Kidney glomerular epithelial cell (primary cell): ENCODE results near the gene METTL1.
"Not testable (repeated sequence)": the region's sequence is repeated elsewhere in the genome, so short reads cannot be mapped to it uniquely, and the experiment has no call there.

Source experiments
- DNase-seq: peaks from one replicate; lab custom pipeline; 2025; lab: John Stamatoyannopoulos, UW

Gene METTL1

DNA sequence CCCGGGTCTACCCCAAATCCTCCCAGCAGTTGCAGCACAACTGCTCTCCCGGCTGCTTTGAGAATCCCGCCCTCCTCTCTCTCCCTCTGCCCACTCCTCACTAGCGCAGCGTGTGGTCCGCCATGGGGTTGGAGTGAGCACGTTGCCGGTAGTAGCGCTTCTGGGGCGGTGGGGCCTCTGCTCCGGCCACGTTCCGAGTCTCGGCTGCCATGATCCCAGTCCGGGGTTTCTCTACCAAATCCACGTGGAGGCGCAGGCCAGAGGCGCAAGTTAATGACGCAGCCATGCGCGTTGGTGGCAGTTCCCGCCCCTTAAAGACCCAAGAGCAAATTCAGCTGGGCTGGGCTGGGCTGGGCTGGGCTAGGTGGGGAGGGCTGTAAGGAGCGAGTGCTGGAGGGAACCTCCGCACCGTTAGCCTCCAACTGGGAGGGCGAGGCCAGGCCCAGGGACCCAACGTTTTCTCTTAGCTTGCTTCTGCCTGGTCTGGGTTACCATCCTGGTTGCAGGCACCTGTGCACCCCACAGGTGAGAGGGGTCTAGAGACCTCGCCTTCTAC is at the start of gene METTL1:
Gene METTL1 (minus strand): TSS at position 233 of the 556 bp plus-strand sequence. CDS start 22 bp downstream, at position 211.
- DNase-seq: peak; percentile 91

DNA sequence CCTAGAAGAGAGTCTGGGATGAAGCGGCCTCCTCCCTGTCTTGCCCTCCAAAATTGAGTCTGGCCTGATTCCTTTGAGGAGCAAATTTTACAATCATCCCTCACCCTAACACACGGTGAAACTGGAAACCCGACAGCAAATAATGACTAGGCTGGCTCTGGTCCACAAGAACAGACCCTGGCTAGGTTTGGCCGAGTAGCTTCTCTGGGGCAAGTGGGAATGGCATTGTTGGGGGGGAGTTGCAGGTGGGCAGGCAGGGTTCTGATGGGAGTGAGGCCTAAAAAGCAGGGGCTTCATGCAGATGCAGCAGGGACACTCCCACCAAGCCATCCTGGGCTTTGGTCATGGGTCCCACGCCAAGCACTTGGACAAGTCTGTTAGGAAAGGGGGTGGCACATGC is 49.1 kb upstream of the METTL1 start:
- not testable (repeated sequence) for DNase-seq

DNA sequence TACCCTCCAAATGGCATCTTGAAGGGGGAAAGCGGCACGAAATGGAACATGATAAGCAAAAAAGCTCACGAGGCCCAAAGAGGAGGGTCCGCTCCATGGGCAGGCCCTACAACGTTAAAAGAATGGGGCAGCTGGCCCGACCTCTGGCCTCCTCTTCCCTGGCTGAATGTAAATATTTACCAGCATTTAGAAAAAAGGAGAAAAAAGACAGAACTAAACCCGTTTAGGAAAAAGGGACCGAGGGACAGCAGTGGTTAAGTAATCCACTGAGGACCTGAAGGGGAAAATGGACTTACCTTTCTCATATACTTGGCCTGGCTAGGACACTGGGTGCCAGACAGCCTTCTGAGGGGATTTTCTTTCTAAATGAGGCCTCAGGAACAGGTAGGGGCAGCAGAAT is 48.2 kb upstream of the METTL1 start:
- not testable (repeated sequence) for DNase-seq

- not testable (repeated sequence) for DNase-seq
Measured at GRCh38 chr12:57817990-57818331, 46.1 kb upstream of the METTL1 start.

DNA sequence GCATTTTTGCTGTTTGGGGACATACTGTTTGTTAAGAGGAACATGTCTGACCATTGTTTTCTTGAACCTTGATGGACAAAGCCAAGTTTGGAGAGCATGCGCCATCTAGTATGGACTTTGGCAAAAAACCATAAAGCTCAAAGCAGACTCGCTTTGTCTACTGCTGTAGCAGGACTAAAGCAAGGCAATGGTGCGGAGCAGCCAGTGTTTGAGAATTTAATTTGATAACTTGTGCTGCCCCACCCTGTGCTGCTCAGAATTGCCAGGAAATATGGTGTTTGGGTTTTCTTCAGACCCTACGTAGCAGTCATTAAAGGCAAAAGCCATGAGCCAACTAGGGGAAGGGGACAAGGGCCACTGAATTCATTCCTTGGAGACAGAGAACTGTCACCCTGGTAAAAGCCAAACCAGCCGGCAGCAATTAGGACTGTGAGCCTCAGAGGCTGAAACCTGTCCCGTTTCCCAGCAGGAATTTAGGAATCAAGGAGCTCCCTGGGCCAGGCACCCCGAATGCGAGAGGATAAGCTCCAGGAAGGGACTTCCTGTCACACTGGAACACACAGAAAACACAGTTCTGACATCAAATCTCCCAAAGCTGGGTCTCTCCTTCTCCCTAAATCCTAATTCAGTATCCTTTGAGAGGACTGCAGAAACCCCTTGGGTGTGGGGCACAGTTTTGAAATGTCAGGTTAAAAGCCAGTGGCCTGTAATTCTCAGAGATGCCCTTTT is 45.5 kb upstream of the METTL1 start:
- DNase-seq: no peak

DNA sequence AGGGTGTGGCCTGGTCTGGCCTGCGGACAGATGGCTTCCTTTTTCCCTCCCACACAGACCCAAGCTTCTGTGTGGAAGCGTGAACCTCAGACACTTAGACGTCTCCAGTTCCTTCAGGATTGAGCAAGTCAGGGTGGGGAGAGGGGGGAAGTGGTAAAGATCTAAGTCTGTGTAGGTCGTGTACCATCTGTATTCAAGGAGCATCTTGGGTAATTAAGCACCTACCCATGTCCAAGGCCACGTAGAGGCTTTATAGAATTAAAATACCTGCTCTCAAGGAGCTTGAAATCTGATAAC is 44.9 kb upstream of the METTL1 start:
- DNase-seq: no peak

GRCh38 chr12:57816001-57816854 is 44.3 kb upstream of the METTL1 start:
- no peak for DNase-seq

- DNase-seq: no peak
Measured at GRCh38 chr12:57815177-57816000, 43.5 kb upstream of the METTL1 start.

DNA sequence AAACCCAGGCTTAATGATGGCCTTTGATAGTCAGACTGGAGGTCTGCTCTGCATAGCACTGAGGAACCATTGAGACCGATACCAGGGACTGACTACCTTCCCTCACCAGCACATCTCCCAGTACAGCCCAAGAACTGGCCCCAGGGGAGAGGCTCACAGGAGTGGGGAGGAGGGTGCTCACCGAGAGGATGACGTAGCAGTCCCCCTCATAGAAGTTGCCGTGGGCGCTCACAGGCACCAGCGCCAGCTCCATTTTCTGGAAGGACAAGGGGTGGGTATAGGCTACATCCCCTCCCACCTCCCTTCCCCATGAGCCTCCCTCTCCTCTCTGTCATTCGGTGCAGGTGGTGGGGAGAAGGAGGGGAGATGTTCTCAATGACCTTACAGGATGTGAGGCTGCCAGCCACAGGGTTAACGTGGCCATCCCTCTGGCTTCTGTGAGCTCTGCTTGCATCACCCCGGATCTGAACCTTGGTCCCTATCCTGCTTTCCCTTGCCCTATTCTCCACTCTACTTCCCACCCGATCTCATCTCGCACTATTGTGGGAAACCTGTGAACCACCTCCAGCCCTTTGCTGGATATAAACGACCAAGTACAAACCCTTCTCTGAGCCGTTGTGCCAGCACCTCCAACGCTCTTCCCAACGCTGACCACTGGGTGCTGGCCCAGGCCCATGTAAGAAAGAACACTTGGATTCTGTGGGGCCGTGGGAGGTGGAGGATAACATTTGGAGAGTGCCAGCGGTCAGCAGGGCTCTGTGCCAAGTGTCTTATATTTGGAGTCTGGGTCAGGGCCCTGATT is 42.3 kb upstream of the METTL1 start:
- no peak for DNase-seq

DNA sequence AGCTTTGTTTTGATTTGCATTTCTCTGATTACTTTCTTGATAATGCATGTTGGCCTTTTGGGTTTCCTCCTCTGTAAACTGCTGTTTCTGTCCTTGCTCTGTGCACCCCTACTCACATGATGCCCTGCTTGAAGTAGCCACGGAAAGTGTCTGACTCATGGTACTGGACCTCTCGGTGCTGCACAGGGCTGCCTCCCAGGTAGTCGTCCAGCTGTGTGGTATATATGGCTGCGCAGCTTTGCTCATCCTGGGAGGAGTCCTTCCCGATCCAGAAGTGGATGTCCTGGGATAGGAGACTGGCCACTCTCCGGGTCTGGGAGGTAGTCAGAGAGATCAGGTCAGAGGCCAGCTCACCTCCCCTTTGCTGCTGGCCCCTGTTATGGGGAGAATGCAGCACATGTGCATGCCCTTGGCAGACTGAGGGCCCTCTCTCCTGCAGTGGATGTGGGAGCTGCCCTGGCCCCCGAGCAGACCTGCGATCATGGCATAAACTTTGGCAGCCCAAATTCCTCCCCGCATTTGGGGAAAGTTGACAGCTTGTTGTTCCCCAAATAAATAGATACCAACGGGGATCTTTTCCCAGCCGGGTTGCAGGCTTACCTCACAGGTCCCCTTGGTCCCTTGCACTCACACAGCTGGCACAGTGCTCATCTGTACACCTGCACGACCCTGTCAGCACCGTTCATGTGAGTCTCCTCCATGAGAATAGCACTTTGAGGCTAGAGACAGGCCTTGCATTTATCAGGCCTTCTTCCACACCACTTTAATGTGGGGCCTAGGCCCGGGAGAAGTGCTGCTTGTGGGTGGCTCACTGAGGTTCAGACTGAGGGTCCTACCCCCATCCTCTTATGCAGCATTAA is 41.4 kb upstream of the METTL1 start:
- no peak for DNase-seq

DNA sequence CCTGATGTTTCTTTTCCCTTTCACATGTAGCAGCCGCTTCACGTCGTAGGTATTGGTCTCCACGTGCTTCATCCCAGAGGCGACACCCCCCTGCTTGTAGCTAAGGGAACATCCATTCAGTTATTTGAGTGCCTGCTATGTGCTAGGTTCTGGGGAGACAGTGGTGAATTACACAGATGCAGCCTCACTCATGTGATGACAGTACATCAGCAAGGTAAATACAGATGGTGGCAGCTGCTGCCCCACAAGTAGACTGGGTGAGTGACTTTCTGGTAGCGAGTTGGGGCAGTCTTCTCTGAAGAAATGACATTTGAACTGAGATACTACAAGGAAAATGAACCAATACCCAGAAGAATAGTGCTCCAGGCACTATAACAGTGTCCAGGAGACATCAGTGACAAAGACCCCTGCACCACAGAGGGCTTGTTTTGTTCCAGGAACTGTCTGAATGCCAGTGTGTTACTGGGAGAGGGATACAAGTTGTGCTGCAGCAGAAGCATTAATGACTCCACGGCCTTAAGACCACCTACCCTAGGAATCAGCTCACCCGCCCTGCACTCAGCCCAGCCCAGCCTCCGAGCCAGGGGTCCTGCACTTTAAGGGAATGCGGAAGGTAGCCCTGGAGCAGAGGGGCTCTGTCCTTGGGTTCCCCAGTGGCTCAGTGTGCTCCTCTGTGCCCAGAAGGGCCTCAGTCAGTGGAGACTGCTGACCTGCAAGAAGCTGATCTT is 39.3 kb upstream of the METTL1 start:
- no peak for DNase-seq

DNA sequence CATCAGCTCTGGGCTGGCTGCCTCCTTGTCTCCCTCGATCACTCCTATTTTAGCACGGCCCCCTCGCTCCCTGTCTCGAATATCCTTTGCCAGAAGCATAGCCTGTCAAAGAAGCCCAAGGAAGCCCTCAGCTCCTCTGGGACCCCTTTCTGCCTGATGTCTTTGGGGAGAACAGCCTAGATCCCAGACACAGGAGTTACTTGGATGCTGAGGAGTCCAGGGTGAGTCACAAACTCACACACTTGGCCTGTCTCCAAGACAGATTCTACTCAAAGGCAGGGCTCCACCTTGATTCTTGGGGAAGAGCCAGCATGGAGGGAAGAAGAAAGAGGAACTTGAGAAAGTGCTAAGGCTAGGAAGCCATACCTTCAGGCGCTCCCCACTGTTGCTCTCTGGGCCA is 38.5 kb upstream of the METTL1 start:
- DNase-seq: peak; percentile 18

- no peak for DNase-seq
Measured at GRCh38 chr12:57809425-57809824, 37.5 kb upstream of the METTL1 start.

DNA sequence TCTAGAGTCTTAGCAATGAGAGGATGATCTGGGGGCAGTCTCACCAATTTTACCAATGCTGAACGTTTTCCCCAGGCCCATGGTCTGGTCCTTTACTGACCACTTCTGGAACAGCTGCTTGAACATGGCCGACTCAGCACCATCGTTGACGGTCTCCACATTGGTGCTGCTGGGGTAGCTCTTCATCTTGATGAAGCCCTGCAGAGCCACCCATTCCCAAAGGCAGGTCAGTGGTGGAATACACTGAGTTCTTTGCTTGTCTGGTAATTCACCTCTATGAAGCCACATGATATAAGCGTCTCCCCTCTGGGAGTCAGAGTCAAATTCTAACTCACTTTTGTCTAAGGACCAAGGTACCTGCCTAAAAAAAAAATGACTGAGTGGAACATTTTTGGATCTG is 36.4 kb upstream of the METTL1 start:
- DNase-seq: no peak

DNA sequence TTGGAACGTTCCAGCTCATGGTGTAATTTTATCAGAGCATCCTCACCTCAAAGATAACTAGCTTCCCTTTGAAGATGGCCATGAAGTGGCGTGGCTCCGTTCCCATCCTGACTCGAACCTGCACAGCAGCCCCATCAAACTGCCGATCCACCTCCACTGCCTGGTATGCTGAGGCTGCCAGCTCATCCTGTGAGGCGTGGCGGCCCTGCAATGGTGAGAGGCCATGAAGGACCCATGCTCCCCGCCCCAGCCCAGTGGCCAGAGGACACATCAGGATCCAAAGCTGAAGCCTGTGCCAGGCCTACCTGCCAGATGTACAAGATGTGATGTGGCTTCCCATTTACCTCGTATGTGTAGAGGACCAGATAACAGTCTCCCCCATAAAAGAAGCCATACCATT is 35.4 kb upstream of the METTL1 start:
- no peak for DNase-seq

GRCh38 chr12:57806677-57807076 is 34.8 kb upstream of the METTL1 start:
- no peak for DNase-seq

DNA sequence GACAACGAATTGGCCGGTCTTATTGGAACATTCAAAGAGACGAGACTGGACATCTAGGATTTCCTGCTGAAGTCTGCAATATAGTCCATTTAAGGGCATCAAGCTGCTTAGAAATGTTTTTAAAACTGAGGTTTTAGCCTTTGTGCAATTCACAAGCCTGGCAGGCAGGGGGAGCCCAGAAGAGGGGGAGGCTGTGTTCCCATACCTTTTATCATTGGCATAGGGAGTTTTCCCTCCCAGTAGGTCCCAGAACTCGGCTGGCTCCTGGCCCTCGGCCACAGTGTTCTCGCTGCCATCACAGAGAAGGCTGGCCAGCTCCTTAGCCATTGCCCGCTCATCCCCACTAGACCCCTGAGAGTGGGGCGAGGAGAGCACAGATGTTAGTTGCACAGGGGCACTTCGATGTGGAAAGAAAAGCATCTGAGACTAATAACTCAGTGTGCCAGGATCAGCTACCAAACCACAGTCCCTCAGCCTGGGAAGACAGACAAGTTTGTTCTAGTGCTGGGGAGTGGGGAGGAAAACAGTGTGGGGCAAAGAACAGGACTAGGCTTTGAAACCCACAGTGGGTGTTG is 31.5 kb upstream of the METTL1 start:
- DNase-seq: no peak

DNA sequence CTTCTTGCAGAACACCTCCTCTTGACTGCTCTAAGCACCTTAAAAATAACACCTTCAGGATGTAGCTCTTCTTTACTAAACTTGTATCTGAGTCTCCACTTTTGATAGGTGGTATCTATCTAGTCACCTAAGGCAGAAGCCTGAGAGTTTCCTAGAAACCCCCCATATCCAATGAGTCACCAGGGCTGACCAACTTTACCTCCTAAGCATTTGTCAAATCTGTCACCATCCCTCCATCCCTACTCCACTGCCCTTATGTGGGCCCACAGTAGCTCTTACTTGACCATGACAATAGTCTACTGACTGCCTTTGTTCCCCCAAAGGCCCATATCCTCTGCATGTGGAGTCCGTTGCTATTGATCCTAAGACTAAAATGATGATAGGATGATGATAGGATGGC is 30.7 kb upstream of the METTL1 start:
- DNase-seq: no peak

DNA sequence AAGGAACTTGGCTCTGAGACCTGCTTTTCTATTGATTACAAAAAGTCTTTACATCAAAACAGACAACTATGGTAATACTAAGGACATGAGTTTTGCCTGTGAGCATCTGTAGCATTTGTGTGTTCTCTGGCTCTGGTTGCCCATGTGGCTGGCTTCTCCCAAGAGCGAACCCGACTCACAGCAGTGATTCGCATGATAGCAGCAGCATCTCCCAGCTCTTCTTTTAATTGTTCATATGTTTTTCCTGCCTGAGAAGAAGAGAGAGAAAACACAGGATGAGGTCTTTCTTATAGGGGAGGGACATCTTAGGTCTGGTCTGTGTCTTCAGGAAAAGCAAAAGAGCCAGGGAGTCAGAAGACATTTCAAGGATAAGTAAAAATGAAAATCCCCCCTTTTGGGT is 29.1 kb upstream of the METTL1 start:
- no peak for DNase-seq

DNA sequence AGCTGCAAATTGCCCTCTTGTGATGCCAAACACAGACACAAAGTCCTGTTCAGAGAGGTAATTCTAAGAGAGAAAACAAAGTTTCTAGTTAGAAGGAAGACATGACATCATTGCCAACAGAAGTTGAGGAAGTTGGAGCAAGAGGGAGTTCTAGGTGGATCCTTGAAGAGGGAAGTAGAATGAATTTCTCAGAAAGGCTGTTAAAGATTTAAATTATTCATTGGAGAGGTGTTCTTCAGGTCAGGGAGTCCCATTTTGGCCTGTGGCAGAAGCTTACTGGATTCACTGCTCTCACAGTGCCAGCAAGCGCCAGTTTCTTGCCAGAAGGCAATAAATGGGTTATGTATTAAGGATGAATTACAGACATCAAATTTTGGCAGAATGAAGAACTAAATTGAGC is 26.0 kb upstream of the METTL1 start:
- DNase-seq: no peak
